GM18868 (cell line): ENCODE measurements around the gene EPB41L2.
"Not testable (repeated sequence)": the region's sequence is repeated elsewhere in the genome, so short reads cannot be mapped to it uniquely, and the experiment has no call there.

Experiments used
- ATAC-seq: cut with Tn5 transposase; IDR thresholded peaks from one replicate; pipeline ENCODE4 v1.9.1; 2021; ENCODE audit warnings: mild to moderate bottlenecking, moderate library complexity; ENCODE audit not compliant: unreplicated experiment

Gene EPB41L2

GRCh38 chr6:130955755-130956154 is 107.3 kb downstream of the EPB41L2 start:
- no peak for ATAC-seq

- ATAC-seq = no peak
These were observed 113.5 kb downstream of the EPB41L2 start for GRCh38 chr6:130949553-130949952.

- no peak for ATAC-seq
These were observed 115.6 kb downstream of the EPB41L2 start for GRCh38 chr6:130947464-130947863.

DNA sequence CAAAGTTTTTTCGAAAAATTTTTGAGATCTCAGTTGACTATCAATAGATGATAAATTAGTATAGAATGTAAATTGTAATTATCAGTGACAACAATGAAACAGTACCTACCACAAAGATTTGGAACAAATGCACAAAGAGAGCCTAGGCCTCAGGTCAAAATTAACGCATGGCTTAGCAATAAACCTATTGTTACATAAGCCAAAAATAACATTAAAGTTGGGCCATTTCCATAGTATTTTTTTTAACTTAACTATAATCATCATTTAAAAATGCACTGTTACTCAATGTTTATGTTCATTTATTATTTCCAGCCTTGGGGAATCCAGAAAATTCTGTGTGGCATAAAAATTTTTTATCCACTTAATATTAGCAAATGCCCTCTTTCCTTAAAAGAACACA is 117.0 kb downstream of the EPB41L2 start:
- no peak for ATAC-seq

DNA sequence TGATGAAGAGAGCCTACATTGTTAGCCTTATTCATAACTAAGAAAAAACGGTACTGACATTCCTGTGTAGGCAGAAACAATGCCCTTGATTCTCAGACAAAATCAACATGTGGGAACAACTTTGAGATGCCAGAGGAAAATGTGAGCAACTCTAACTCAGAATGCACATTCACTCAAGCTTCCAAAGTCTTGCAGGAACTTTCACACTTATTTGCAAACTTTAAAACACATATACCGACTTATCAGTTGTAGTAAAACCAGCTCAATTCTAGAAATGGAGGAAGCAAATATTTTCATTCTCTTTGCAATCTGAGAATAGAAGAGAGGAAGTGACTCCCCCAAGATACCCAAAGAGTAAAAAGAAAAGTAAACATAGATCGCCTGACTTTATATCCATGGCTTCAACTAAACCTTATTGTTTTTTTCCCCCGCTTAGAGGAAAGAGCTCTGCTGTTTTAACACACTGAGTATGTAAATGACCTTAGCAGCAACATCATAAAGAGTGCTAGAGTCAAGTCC is 117.6 kb downstream of the EPB41L2 start:
- peak; percentile 82 for ATAC-seq

DNA sequence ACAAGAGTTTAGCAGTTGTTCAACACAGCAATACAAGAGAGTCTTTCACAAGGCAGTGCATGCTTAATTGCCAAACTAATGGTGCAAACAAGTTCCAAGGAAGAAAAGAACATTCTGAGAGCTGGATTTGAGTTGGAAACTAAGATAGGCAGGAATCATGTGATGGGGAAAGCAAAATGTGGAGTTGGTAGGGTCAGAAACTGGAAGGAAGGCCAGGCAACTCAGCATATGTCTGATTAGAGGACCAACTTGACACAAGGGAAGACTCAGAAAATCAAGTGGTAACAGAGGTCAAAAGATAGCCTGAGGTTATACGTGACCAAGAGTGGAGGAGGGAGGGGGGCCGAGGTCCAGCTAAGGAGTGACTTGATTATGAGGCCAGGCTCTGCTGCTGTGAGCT is 118.6 kb downstream of the EPB41L2 start:
- no peak for ATAC-seq

- ATAC-seq = no peak
These were observed 119.3 kb downstream of the EPB41L2 start for GRCh38 chr6:130943738-130944137.

- ATAC-seq = not testable (repeated sequence)
These were observed 120.3 kb downstream of the EPB41L2 start for GRCh38 chr6:130942752-130943151.

- no peak for ATAC-seq
These were observed 125.0 kb downstream of the EPB41L2 start for GRCh38 chr6:130937942-130938604.

- no peak for ATAC-seq
These were observed 126.1 kb downstream of the EPB41L2 start for GRCh38 chr6:130936933-130937332.

GRCh38 chr6:130935978-130936377 is 127.1 kb downstream of the EPB41L2 start:
- no peak for ATAC-seq

- ATAC-seq = no peak
These were observed 128.0 kb downstream of the EPB41L2 start for GRCh38 chr6:130934848-130935585.

DNA sequence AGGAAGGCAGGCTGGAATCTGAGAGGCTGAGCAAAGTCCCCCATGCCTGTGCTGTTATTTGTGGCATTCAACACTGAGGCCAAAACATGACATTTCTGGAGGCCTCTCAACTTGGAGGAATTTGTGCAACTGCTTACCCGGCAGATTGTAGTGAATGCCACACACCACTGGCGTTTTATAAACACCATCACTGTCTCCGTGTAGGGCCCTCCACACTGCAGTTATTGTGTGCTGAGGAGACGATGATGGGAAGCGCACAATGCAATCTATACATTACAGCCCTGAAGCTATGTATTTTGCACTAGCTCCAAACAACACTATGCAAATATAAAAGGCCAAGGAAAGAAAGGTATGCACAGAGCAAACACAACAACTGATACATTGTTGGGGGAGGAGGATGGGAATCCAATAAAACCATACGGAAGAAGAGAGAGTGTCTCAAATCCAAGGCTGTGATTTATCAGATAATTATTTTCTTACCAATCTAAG is 129.3 kb downstream of the EPB41L2 start:
- ATAC-seq = no peak

- ATAC-seq = no peak
These were observed 130.1 kb downstream of the EPB41L2 start for GRCh38 chr6:130932921-130933320.

GRCh38 chr6:130932438-130932837 is 130.6 kb downstream of the EPB41L2 start:
- no peak for ATAC-seq

DNA sequence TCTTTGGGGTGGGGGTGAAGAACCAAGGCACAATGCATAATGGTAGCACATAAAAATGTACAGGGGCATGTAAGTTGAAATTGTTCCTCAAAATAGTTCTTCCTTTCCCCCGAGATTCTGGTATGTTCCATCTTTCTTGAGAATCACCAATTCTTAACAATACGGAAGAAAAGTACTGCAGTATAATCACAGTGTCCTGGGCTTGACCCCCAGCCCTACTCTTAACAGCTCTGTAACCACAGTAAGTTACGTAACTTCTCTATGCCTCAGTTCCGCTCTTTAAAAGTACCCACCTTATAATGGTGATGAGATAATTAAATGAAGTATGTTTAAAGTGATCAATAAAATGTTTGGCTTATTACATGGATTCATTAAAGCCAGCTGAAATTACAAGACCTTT is 131.4 kb downstream of the EPB41L2 start:
- ATAC-seq = no peak

DNA sequence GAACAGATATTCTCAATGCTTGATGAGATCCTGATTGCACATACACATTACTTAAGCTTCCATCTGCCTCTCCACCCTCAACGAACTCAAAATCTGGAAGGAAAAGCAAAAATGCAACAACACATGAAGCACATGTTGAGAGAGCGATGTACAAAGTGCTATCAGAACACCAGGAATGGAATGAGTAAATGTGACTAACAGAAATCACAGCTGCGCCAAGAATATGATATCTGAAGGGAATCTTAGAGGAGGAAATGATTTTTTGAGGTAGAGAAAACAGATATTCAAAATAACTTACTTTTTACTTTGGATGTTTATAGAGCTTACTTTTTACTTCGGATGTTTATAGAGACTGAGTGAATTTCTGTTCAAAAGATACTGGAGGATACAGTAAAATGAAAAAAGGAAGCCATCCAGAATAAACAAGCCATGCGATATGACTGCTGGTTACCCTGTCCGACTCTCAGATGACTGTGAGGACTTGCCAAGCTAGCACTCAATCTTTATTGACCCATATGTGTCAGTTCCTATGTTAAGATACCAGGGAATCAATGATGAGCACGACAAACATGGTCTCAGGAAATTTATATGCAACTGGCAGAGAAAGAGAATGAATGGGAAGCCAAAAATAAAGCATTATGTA is 133.9 kb downstream of the EPB41L2 start:
- no peak for ATAC-seq

GRCh38 chr6:130928158-130928912 is 134.7 kb downstream of the EPB41L2 start:
- no peak for ATAC-seq

- ATAC-seq = peak; percentile 80
These were observed 135.7 kb downstream of the EPB41L2 start for GRCh38 chr6:130927305-130927704.

DNA sequence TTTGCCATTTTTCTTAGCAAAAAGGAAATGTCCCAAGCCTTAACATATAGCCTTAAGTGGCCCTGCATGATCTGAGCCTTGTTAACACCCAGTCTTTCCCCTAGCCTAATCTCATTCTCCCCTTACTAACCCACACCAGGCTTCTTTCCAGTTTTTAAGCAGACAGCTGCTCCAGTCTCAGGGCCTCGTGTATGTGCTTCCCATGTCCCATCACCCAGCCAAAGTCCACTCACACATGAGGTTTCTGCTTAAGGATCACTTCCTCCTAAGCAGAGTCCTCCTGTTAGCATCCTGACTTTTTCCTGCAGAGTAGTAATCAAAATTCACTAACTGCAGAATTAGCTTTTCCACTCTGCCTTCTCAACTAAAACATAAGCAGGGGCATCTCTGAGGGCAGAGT is 139.7 kb downstream of the EPB41L2 start:
- ATAC-seq = no peak

GRCh38 chr6:130922922-130923321 is 140.1 kb downstream of the EPB41L2 start:
- no peak for ATAC-seq
